SK-N-SH (cell line): ENCODE data around the gene NLN. TPM values are rescaled to one million over a fixed set of nuclear protein-coding genes. Genes with fewer than 3 reads are reported as not detected.

Experiments
- CTCF ChIA-PET: fragments of 300-600, 350-600 bp; formaldehyde crosslinking; extraction: SDS; loops from one replicate; lab custom pipeline; 2021; lab: Yijun Ruan, JAX
- POLR2A ChIA-PET: fragments of 350-600 bp; sonication (Branson Sonifier 250); formaldehyde crosslinking; extraction: SDS; loops from one replicate; lab custom pipeline; 2020; ENCODE audit warnings: antibody characterized with exemption, inconsistent platforms; lab: Yijun Ruan, JAX
- DNase-seq: peaks from one replicate; pipeline ENCODE4 v3.0.0; 2012
- H2AFZ ChIP-seq: fragments of 200-600 bp; sonication (generic); 2 replicates; pipeline ENCODE4 v1.8.1; 2016; ENCODE audit warnings: antibody characterized with exemption, mild to moderate bottlenecking, low read depth
- H3F3A ChIP-seq: fragments of 200-600 bp; sonication (generic); replicated peaks from 2 replicates; pipeline ENCODE3; 2016; ENCODE audit warnings: antibody characterized with exemption, mild to moderate bottlenecking; ENCODE audit not compliant: insufficient read depth
- H3K27ac ChIP-seq, 2 experiments: fragments of 200-500 bp in 1 of 2; fragments of 200-600 bp in 1 of 2; sonication (Bioruptor generic) in 1 of 2; sonication (generic), shearing (Covaris generic) in 1 of 2; 2 replicates each; pipeline versions ENCODE4 v1.5.1 to v1.6.1; 2014 to 2016; ENCODE audit warnings: low read depth in 2 of 2, inconsistent platforms in 1 of 2, low read length in 1 of 2, mild to moderate bottlenecking in 1 of 2, mixed read lengths in 1 of 2
- H3K27me3 ChIP-seq: fragments of 200-600 bp; sonication (generic), shearing (Covaris generic); 2 replicates; pipeline ENCODE4 v1.6.1; 2016; ENCODE audit warnings: mixed run types; ENCODE audit not compliant: insufficient read depth
- H3K36me3 ChIP-seq, 2 experiments: fragments of 200-500 bp in 1 of 2; fragments of 200-600 bp in 1 of 2; sonication (Bioruptor generic) in 1 of 2; sonication (generic) in 1 of 2; replicated peaks in 1 of 2; 2 replicates each; pipeline versions ENCODE3 to v1.5.1; 2014 to 2016; ENCODE audit warnings: low read length in 1 of 2, mild to moderate bottlenecking in 1 of 2; ENCODE audit not compliant: insufficient read depth in 2 of 2, control insufficient read depth in 1 of 2
- H3K4me1 ChIP-seq, 2 experiments: fragments of 200-500 bp in 1 of 2; fragments of 200-600 bp in 1 of 2; sonication (Bioruptor generic) in 1 of 2; sonication (generic), shearing (Covaris generic) in 1 of 2; 2 replicates each; pipeline versions ENCODE4 v1.5.1 to v1.6.1; 2014 to 2016; ENCODE audit warnings: low read depth in 1 of 2, low read length in 1 of 2, mixed run types in 1 of 2; ENCODE audit not compliant: insufficient read depth in 2 of 2, control insufficient read depth in 1 of 2
- H3K4me2 ChIP-seq: fragments of 200-600 bp; sonication (generic), shearing (Covaris generic); 2 replicates; pipeline ENCODE4 v1.6.1; 2017; ENCODE audit warnings: mixed run types
- H3K4me3 ChIP-seq, 2 experiments: fragments of 200-500 bp in 1 of 2; fragments of 200-600 bp in 1 of 2; sonication (Bioruptor generic) in 1 of 2; sonication (generic), shearing (Covaris generic) in 1 of 2; 2 replicates each; pipeline versions ENCODE4 v1.5.1 to v1.8.1; 2014 to 2016; ENCODE audit warnings: low read depth in 2 of 2, inconsistent platforms in 1 of 2, low read length in 1 of 2, mild to moderate bottlenecking in 1 of 2, mixed read lengths in 1 of 2, moderate library complexity in 1 of 2
- H3K79me2 ChIP-seq: fragments of 200-600 bp; sonication (generic); 2 replicates; pipeline ENCODE4 v1.8.1; 2017; ENCODE audit warnings: mild to moderate bottlenecking; ENCODE audit not compliant: insufficient read depth
- H3K9ac ChIP-seq: fragments of 200-600 bp; sonication (generic); 2 replicates; pipeline ENCODE4 v1.6.1; 2017; ENCODE audit warnings: mixed run types
- H3K9me2 ChIP-seq: fragments of 200-600 bp; sonication (generic); 2 replicates; pipeline ENCODE4 v1.6.1; 2017; ENCODE audit warnings: mixed run types
- H3K9me3 ChIP-seq: fragments of 200-600 bp; sonication (generic); 2 replicates; pipeline ENCODE4 v1.6.1; 2017; ENCODE audit warnings: mixed run types, mild to moderate bottlenecking, moderate library complexity
- H4K20me1 ChIP-seq: fragments of 200-600 bp; sonication (generic); 2 replicates; pipeline ENCODE4 v1.6.1; 2017; ENCODE audit warnings: mild to moderate bottlenecking, mixed run types; ENCODE audit not compliant: insufficient read depth
- CHD2 ChIP-seq: fragments of 150-350 bp; IDR thresholded peaks from 2 replicates; pipeline ENCODE4 v1.6.1; 2018; ENCODE audit warnings: low read length; ENCODE audit not compliant: partially characterized antibody
- ELF1 ChIP-seq: IDR thresholded peaks from 2 replicates; pipeline ENCODE4 v1.4.0; 2012
- EP300 ChIP-seq, 2 experiments: IDR thresholded peaks; 2 replicates each; pipeline versions ENCODE4 v1.4.0 to v1.6.1; 2012; ENCODE audit warnings: borderline replicate concordance in 1 of 2, low read depth in 1 of 2, low read length in 1 of 2
- FOSL2 ChIP-seq: IDR thresholded peaks from 2 replicates; pipeline ENCODE4 v1.4.0; 2012; ENCODE audit warnings: low read depth, mild to moderate bottlenecking, moderate library complexity, borderline replicate concordance
- JUND ChIP-seq: IDR thresholded peaks from 2 replicates; pipeline ENCODE4 v1.4.0; 2012
- NFIC ChIP-seq: IDR thresholded peaks from 2 replicates; pipeline ENCODE4 v1.4.0; 2012; ENCODE audit warnings: borderline replicate concordance
- POLR2AphosphoS5 ChIP-seq: IDR thresholded peaks from 2 replicates; pipeline ENCODE4 v1.6.1; 2012; ENCODE audit warnings: low read depth, low read length
- RAD21 ChIP-seq: IDR thresholded peaks from 2 replicates; pipeline ENCODE4 v1.6.1; 2012; ENCODE audit warnings: mild to moderate bottlenecking, low read length
- RCOR1 ChIP-seq: fragments of 150-350 bp; IDR thresholded peaks from 2 replicates; pipeline ENCODE4 v1.6.1; 2017; ENCODE audit warnings: antibody characterized with exemption, low read length
- RFX5 ChIP-seq: IDR thresholded peaks from 2 replicates; pipeline ENCODE4 v1.6.1; 2012; ENCODE audit warnings: mild to moderate bottlenecking, improper control_type of control experiment, low read length
- RXRA ChIP-seq: IDR thresholded peaks from 2 replicates; pipeline ENCODE4 v1.4.0; 2012; ENCODE audit warnings: low read depth, mild to moderate bottlenecking, borderline replicate concordance
- TCF12 ChIP-seq: IDR thresholded peaks from 2 replicates; pipeline ENCODE4 v1.4.0; 2012
- YY1 ChIP-seq: IDR thresholded peaks from 2 replicates; pipeline ENCODE4 v1.4.0; 2012; ENCODE audit warnings: low read depth, mild to moderate bottlenecking
- WGBS: methylation state at CpG from one replicate; pipeline ENCODE4 v1.1.6; 2017; ENCODE audit warnings: low lambda C conversion rate; 5-methylcytosine and 5-hydroxymethylcytosine counted together
- polyA plus RNA-seq, 3 experiments: library from polyadenylated mRNA; depleted of rRNA; stranded (reverse); fragments of >200 nt; gene quantifications; 2 replicates each; pipeline ENCODE4 v1.2.3, GENCODE V29; 2012
- TF ChIP-seq, protein P1 (sequence below): fragments of 150-350 bp; IDR thresholded peaks from 2 replicates; pipeline ENCODE4 v1.6.1; 2016; ENCODE audit warnings: mild to moderate bottlenecking, low read depth, low read length
- TF ChIP-seq, protein P2 (sequence below): fragments of 150-350 bp; IDR thresholded peaks from 2 replicates; pipeline ENCODE4 v1.6.1; 2017; ENCODE audit warnings: antibody characterized with exemption, low read length, low read depth, borderline replicate concordance

Gene NLN
- polyA plus RNA-seq, 1 of the 3 experiments (the other 2 are of a cell fraction), result 17.1 TPM

DNA sequence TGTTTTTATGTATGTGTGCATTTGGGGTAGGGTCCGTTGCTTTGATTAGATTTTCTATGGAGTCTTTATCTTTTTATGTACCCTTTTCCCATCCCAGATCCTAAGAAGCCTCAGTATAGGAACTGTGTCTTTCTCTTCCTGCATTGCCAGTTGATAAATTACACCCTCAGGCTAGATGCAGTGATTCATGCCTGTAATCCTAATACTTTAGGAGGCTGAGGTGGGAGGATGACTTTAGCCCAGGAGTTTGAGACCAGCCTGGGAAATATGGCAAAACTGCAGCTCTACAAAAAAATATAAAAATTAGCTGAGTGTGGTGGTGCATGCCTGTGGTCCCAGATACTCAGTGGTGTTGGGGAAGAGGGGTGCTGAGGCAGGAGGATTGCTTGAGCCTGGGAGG lies 40.2 kb downstream of the NLN start:
- WGBS, result 70% methylated on average over 1 of the region's 1 CpG
- H3K9me3 ChIP-seq, result no peaks in the 10 kb centered on the region
- H3K9ac ChIP-seq, result no peak overlapping the region
- H3K9me2 ChIP-seq, result no peaks in the 10 kb centered on the region
- no peak overlapping the region for H3K27ac ChIP-seq
- no peak for DNase-seq
- ChIA-PET POLR2A (no interaction called here), CTCF (no interaction called here)
- no peak overlapping the region for H3K4me3 ChIP-seq
- no peak for TF ChIP-seq RFX5
- no peak for TF ChIP-seq YY1
- TF ChIP-seq CHD2, result no peak
- no peak for TF ChIP-seq NFIC
- TF ChIP-seq EP300 (IDR thresholded peaks at IDR 0.05; ENCODE audit: borderline replicate concordance in 1 of 2, low read depth in 1 of 2, low read length in 1 of 2), result no peak
- no peak for TF ChIP-seq FOSL2
- TF ChIP-seq RXRA, result no peak
- TF ChIP-seq, protein P1, sequence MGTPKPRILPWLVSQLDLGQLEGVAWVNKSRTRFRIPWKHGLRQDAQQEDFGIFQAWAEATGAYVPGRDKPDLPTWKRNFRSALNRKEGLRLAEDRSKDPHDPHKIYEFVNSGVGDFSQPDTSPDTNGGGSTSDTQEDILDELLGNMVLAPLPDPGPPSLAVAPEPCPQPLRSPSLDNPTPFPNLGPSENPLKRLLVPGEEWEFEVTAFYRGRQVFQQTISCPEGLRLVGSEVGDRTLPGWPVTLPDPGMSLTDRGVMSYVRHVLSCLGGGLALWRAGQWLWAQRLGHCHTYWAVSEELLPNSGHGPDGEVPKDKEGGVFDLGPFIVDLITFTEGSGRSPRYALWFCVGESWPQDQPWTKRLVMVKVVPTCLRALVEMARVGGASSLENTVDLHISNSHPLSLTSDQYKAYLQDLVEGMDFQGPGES, result no peak
- TF ChIP-seq JUND, result no peak
- no peak overlapping the region for H3K4me2 ChIP-seq
- peaks cover 14 to 43% of the 10 kb centered on the region in 2 experiments for H3K36me3 ChIP-seq
- no peak overlapping the region for H2AFZ ChIP-seq
- H3K27me3 ChIP-seq, result no peaks in the 10 kb centered on the region
- H3K4me1 ChIP-seq, result 0 out of 4 replicates have a peak, but pooled peaks cover 0 to 4% of the 10 kb centered on the region in 2 experiments
- H4K20me1 ChIP-seq, result no peaks in the 10 kb centered on the region
- peaks cover 3% of the 10 kb centered on the region for H3F3A ChIP-seq
- peaks cover 4% of the 10 kb centered on the region; the same call in 1 of the 2 replicates for H3K79me2 ChIP-seq

DNA sequence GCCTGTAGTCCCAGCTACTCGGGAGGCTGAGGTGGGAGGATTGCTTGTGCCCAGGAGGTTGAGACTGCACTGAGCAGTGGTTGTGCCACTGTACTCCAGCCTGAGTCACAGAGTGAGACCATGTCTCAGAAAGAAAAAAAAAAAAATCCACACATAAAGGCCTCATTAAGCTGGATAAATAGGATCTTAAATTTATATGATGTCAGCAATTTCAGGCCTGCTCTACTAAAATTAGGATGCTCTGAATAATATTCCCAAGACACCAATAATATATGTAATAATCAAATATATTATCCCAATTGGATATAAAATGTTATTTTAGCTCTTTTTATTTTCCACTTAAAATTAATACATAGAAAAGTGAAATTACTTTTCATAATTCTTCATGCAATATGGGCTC lies 43.6 kb downstream of the NLN start:
- Histone ChIP-seq H3K4me3 (no peak overlapping the region), H3K9me2 (no peaks in the 10 kb centered on the region), H3K36me3 (peaks cover 7 to 27% of the 10 kb centered on the region in 2 experiments), H3K27ac (no peak overlapping the region)
- ChIA-PET CTCF (interaction anchor here (0.6 kb wide), 1 partner anchor 45 kb away, joined by 3 read pairs; no protein-coding TSS in a partner anchor), POLR2A (no interaction called here)
- TF ChIP-seq POLR2AphosphoS5 (no peak), RCOR1 (no peak), ELF1 (no peak), RAD21 (no peak), TCF12 (no peak)
- TF ChIP-seq, protein P2, sequence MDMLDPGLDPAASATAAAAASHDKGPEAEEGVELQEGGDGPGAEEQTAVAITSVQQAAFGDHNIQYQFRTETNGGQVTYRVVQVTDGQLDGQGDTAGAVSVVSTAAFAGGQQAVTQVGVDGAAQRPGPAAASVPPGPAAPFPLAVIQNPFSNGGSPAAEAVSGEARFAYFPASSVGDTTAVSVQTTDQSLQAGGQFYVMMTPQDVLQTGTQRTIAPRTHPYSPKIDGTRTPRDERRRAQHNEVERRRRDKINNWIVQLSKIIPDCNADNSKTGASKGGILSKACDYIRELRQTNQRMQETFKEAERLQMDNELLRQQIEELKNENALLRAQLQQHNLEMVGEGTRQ, result no peak
- TF ChIP-seq, all 33 proteins: peak for 0
- Histone ChIP-seq H3K79me2 (peaks cover 4% of the 10 kb centered on the region; the same call in 1 of the 2 replicates), H3K4me1 (peaks cover 0 to 12% of the 10 kb centered on the region in 2 experiments; a peak in 2 of 4 replicates), H2AFZ (no peak overlapping the region), H3F3A (peaks cover 22% of the 10 kb centered on the region), H3K4me2 (no peak overlapping the region), H3K27me3 (no peaks in the 10 kb centered on the region), H3K9me3 (no peaks in the 10 kb centered on the region), H4K20me1 (no peaks in the 10 kb centered on the region), H3K9ac (no peak overlapping the region)
- WGBS, result 100% methylated on average over 1 of the region's 1 CpG
- no peak for DNase-seq
